Osteoblast (primary cell): ENCODE results near the gene IRF4. TPM values are rescaled to one million over a fixed set of nuclear protein-coding genes. Genes with fewer than 3 reads are reported as not detected.

ENCODE experiments used
- DNase-seq: peaks from one replicate; pipeline ENCODE4 v3.0.0; 2011; ENCODE audit warnings: low spot score, mixed read lengths; ENCODE audit not compliant: insufficient read length; ENCODE audit errors: missing footprints
- H2AFZ ChIP-seq: 2 replicates; pipeline ENCODE4 v1.6.0; 2011; ENCODE audit warnings: mild to moderate bottlenecking, low read length
- H3K27ac ChIP-seq: 2 replicates; pipeline ENCODE4 v1.5.1; 2011; ENCODE audit warnings: mild to moderate bottlenecking, low read depth, low read length, moderate library complexity
- H3K27me3 ChIP-seq: 2 replicates; pipeline ENCODE4 v1.6.0; 2012; ENCODE audit warnings: mild to moderate bottlenecking, control low read depth, inconsistent platforms, low read length, moderate library complexity; ENCODE audit not compliant: insufficient read depth
- H3K36me3 ChIP-seq: 2 replicates; pipeline ENCODE4 v1.5.1; 2011; ENCODE audit warnings: mild to moderate bottlenecking, low read length, control low read depth, moderate library complexity; ENCODE audit not compliant: insufficient read depth
- H3K4me1 ChIP-seq: 2 replicates; pipeline ENCODE4 v1.5.1; 2011; ENCODE audit warnings: mild to moderate bottlenecking, low read length, control low read depth, moderate library complexity; ENCODE audit not compliant: insufficient read depth
- H3K4me2 ChIP-seq: 2 replicates; pipeline ENCODE4 v1.6.0; 2011; ENCODE audit warnings: mild to moderate bottlenecking, low read length; ENCODE audit not compliant: insufficient read depth
- H3K4me3 ChIP-seq: fragments of 200-600 bp; sonication (generic); 3 replicates; pipeline ENCODE4 v1.5.1; 2012; ENCODE audit warnings: mild to moderate bottlenecking, low read length, inconsistent platforms; ENCODE audit not compliant: insufficient read depth
- H3K79me2 ChIP-seq: 2 replicates; pipeline ENCODE4 v1.6.0; 2012; ENCODE audit warnings: mild to moderate bottlenecking, low read length, control low read depth, inconsistent platforms; ENCODE audit not compliant: insufficient read depth
- H3K9me3 ChIP-seq: 2 replicates; pipeline ENCODE4 v1.5.1; 2011; ENCODE audit warnings: low read depth, low read length, control low read depth
- H4K20me1 ChIP-seq: 2 replicates; pipeline ENCODE4 v1.6.0; 2012; ENCODE audit warnings: mild to moderate bottlenecking, low read length, control low read depth; ENCODE audit not compliant: insufficient read depth
- CTCF ChIP-seq: IDR thresholded peaks from 2 replicates; pipeline ENCODE4 v1.5.1; 2011; ENCODE audit warnings: mild to moderate bottlenecking, low read depth, low read length, moderate library complexity; ENCODE audit errors: extremely low read depth
- total RNA-seq: library from RNA; depleted of rRNA; stranded (reverse); fragments of >200 nt; gene quantifications from 2 replicates; pipeline ENCODE4 v1.2.3, GENCODE V29; 2012

The IRF4 gene
- total RNA-seq, 1 donor = under 0.01 TPM

DNA sequence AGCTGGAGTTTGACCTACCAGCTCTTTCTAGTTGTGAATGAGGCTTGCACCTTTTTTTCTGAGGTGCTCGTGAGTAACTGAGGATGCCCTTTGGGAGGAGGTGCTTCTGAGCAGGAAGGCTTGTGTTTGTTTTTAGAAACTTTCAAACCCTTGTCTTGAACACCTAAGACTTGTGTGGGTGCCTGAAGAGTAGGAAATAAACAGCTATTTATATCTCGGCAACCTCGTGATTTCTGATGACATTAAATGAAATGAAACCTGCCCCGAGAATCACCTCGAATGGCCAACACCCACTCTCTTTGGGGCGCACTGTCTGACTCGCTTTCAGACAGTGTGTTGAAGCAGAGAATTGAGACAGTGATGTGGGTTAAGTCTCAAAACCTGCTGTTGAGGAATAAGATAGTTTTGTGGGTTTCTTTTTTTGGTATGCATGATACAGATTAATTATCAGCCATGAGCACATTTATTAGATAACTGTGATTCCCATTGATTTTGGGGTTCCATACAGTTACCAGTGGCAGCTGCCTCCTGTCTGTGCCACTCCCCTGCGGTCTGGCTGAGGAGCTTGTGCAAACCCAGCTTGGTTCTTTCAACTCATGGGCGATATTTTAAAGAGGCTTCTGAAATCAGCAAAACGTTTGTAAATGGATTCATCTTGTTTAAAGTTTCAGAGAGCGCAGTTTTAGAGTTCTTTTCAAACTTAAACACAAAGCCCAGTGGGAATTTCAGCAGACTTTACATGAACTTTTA, 8.4 kb downstream of the IRF4 start:
- no peak overlapping the region for H3K4me3 ChIP-seq
- no peaks in the 10 kb centered on the region for H3K36me3 ChIP-seq
- TF ChIP-seq CTCF = no peak
- H3K79me2 ChIP-seq = no peaks in the 10 kb centered on the region
- H2AFZ ChIP-seq = no peak overlapping the region
- no peaks in the 10 kb centered on the region for H3K9me3 ChIP-seq
- DNase-seq = no peak
- no peaks in the 10 kb centered on the region for H3K4me1 ChIP-seq
- H4K20me1 ChIP-seq = no peaks in the 10 kb centered on the region
- H3K4me2 ChIP-seq = no peak overlapping the region
- no peak overlapping the region for H3K27ac ChIP-seq
- peaks cover 34% of the 10 kb centered on the region for H3K27me3 ChIP-seq

DNA sequence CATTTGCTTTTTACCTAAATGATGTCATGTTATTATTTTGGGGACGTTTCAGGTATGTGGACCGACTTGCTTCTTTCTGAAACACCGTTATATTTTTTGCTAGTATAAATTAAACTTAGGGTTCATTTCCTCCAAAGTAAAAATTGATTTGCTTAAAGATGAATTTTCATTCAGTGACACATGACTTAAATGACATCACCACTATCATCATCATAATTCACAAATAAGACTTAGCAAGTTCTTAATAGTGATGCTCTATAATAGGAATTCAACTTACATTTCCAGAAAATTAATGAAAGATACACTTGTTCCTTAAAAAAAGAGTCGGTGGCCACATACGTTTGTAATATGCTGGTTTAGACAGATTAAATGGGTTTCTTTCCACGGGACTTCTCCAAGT, 9.3 kb downstream of the IRF4 start:
- DNase-seq = peak; percentile 58
- H3K4me1 ChIP-seq = no peaks in the 10 kb centered on the region
- no peak overlapping the region for H3K4me2 ChIP-seq
- no peaks in the 10 kb centered on the region for H4K20me1 ChIP-seq
- no peak overlapping the region for H3K27ac ChIP-seq
- H2AFZ ChIP-seq = no peak overlapping the region
- no peaks in the 10 kb centered on the region for H3K9me3 ChIP-seq
- peaks cover 26% of the 10 kb centered on the region for H3K27me3 ChIP-seq
- H3K4me3 ChIP-seq = no peak overlapping the region
- no peak for TF ChIP-seq CTCF
- H3K36me3 ChIP-seq = no peaks in the 10 kb centered on the region
- H3K79me2 ChIP-seq = no peaks in the 10 kb centered on the region

DNA sequence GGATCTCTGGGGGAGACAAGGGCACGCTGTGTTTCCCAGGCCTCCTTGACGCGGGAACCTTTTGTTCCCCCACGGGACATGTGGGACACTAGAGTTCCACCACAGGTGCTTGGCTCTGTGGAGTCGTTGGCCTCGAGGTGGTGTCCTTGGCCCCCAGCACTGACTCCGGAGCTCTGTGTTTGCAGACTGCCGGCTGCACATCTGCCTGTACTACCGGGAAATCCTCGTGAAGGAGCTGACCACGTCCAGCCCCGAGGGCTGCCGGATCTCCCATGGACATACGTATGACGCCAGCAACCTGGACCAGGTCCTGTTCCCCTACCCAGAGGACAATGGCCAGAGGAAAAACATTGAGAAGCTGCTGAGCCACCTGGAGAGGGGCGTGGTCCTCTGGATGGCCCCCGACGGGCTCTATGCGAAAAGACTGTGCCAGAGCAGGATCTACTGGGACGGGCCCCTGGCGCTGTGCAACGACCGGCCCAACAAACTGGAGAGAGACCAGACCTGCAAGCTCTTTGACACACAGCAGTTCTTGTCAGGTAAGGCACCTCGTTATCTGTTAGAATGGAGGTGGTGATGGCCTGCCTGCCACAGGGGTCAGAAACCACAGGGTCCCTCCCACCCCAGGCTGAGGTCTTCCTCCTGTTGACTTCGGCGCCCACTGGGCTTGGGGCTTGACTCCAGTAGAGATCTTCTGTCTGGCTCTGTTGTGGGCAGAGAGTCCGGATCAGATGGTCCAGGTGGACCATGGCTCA, 9.9 kb downstream of the IRF4 start:
- no peaks in the 10 kb centered on the region for H3K4me1 ChIP-seq
- H3K27me3 ChIP-seq = peaks cover 20% of the 10 kb centered on the region
- no peak overlapping the region for H2AFZ ChIP-seq
- no peaks in the 10 kb centered on the region for H3K79me2 ChIP-seq
- H3K4me3 ChIP-seq = no peak overlapping the region
- no peaks in the 10 kb centered on the region for H3K9me3 ChIP-seq
- no peak overlapping the region for H3K27ac ChIP-seq
- DNase-seq = peak; percentile 49
- no peaks in the 10 kb centered on the region for H3K36me3 ChIP-seq
- no peaks in the 10 kb centered on the region for H4K20me1 ChIP-seq
- TF ChIP-seq CTCF = no peak
- H3K4me2 ChIP-seq = no peak overlapping the region

DNA sequence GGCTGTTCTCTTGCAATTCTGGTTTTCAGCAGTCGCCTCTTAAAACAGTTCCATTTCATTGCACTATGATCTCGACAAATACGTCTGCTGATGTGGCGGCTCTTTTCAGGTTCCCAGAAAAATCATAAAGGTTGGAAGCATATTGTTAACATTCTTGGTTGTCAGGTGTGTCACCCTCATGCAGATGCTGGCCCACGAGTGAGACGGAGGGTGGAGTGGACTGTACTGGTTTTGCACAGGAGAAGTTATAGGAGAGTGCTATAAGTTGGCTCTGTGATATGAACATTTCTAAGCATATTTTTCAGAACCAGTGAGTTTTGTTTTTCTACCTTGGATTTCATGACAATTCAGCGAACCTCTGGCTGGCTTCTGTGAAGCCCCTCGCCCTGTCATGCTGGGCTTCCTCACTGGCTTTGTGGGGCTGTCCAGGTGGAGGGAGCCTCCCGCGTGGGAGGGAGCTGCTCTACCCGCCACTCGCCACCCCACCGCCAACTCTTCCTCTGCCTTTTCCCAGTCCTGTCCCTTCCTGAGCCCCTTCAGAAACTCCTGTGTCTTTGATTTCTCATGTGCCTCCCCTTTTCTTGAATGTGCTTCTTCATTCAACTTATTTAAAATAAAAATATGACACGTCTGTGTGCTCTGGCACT, 10.6 kb downstream of the IRF4 start:
- H3K4me1 ChIP-seq = no peaks in the 10 kb centered on the region
- H2AFZ ChIP-seq = no peak overlapping the region
- no peak for DNase-seq
- H3K36me3 ChIP-seq = no peaks in the 10 kb centered on the region
- peaks cover 20% of the 10 kb centered on the region for H3K27me3 ChIP-seq
- no peak overlapping the region for H3K4me2 ChIP-seq
- no peaks in the 10 kb centered on the region for H3K79me2 ChIP-seq
- H3K27ac ChIP-seq = no peak overlapping the region
- no peaks in the 10 kb centered on the region for H4K20me1 ChIP-seq
- H3K9me3 ChIP-seq = no peaks in the 10 kb centered on the region
- H3K4me3 ChIP-seq = no peak overlapping the region
- no peak for TF ChIP-seq CTCF
